Breast epithelium (tissue), 4 donors: ENCODE measurements around the gene OGFOD1. TPM values are rescaled to one million over a fixed set of nuclear protein-coding genes. Genes with fewer than 3 reads are reported as not detected.

Experiments
- DNase-seq, 2 donors: peaks; one replicate each; pipeline ENCODE4 v3.0.0-alpha.2; 2019; ENCODE audit warnings: low spot score in 2 of 2
- H3K27ac ChIP-seq, 2 donors: fragments of 200-600 bp; sonication (generic) in 1 of 2; one replicate each; pipeline ENCODE4 v1.5.1; 2016 to 2019; ENCODE audit warnings: mild to moderate bottlenecking in 1 of 2
- H3K27me3 ChIP-seq, 2 donors: fragments of 200-600 bp; sonication (generic) in 1 of 2; one replicate each; pipeline versions ENCODE4 v1.5.1 to v1.6.0; 2017 to 2019; ENCODE audit warnings: control low read depth in 1 of 2, mild to moderate bottlenecking in 1 of 2
- H3K36me3 ChIP-seq: fragments of 200-600 bp; one replicate; pipeline ENCODE4 v1.5.1; 2019
- H3K4me1 ChIP-seq, 2 donors: fragments of 200-600 bp; sonication (generic); one replicate each; pipeline ENCODE4 v1.5.1; 2016 to 2019; ENCODE audit warnings: control low read depth in 1 of 2
- H3K4me3 ChIP-seq, 3 donors: fragments of 200-600 bp; sonication (generic); 1 replicate in 2 of 3; 2 replicates in 1 of 3; pipeline ENCODE4 v1.5.1; 2016 to 2019; ENCODE audit warnings: mild to moderate bottlenecking in 3 of 3, moderate library complexity in 2 of 3
- H3K9me3 ChIP-seq, 2 donors: fragments of 200-600 bp; sonication (generic) in 1 of 2; one replicate each; pipeline ENCODE4 v1.5.1; 2016 to 2019; ENCODE audit warnings: control low read depth in 1 of 2
- CTCF ChIP-seq, 3 donors: fragments of 450-650 bp; IDR thresholded peaks; one replicate each; pipeline ENCODE4 v1.5.1; 2016 to 2017; ENCODE audit warnings: antibody characterized with exemption in 3 of 3, mild to moderate bottlenecking in 3 of 3, moderate library complexity in 3 of 3
- POLR2A ChIP-seq: fragments of 450-650 bp; IDR thresholded peaks from one replicate; pipeline ENCODE4 v1.6.1; 2016; ENCODE audit warnings: antibody characterized with exemption, mild to moderate bottlenecking, moderate library complexity
- POLR2AphosphoS5 ChIP-seq, 3 donors: sonication (generic); formaldehyde crosslinking; IDR thresholded peaks; one replicate each; pipeline ENCODE4 v1.6.1; 2017; ENCODE audit warnings: antibody characterized with exemption in 3 of 3
- intact Hi-C: fragments of 100-400 bp; cut with DNase I; formaldehyde crosslinking; loops from one replicate; pipeline ENCODE4 v1.15.1; 2023; ENCODE audit warnings: low total_unique reads
- total RNA-seq, 3 donors: library from RNA; depleted of rRNA; stranded (reverse); fragments of >200 nt; gene quantifications; one replicate each; pipeline ENCODE4 v1.1.0, GENCODE V29; 2016

Gene OGFOD1
- total RNA-seq, 3 donors from 2014 or later: 21.4 to 36.3 (median 25.2) TPM

GRCh38 chr16:56422896-56423441, 28.4 kb upstream of the OGFOD1 start:
- peaks cover 0 to 2% of the 10 kb centered on the region in 2 donors for H3K4me1 ChIP-seq
- no peak overlapping the region for H3K27ac ChIP-seq
- H3K4me3 ChIP-seq: peak overlapping the region in 1 of 3 donors; percentile 99
- no peak for DNase-seq
- intact Hi-C loops: no loop called here
- no peaks in the 10 kb centered on the region for H3K36me3 ChIP-seq
- no peaks in the 10 kb centered on the region for H3K9me3 ChIP-seq
- no peak for TF ChIP-seq POLR2AphosphoS5 (IDR thresholded peaks at IDR 0.05)
- TF ChIP-seq CTCF (IDR thresholded peaks at IDR 0.05): no peak
- no peak for TF ChIP-seq POLR2A
- no peaks in the 10 kb centered on the region for H3K27me3 ChIP-seq

GRCh38 chr16:56423584-56424403, 27.6 kb upstream of the OGFOD1 start:
- intact Hi-C loops: no loop called here
- H3K4me1 ChIP-seq: peaks cover 0 to 2% of the 10 kb centered on the region in 2 donors

DNA sequence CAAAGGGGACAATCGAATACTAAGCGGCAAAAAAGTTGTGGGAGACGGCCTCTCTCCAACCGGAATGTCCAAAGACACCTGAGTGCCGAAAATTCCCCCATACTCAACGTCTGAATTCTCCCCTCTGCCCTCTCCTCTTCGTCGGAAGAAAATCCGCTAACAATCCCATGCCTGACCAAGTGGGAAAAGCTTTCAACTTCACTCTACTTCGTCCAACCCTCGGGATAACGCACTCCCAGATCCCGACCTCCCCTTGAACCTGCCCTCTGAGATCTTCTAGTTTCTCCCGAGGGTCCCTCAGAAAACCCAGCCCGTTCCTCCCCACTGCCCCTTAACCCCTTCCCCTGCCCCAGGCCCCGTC, 27.0 kb upstream of the OGFOD1 start:
- no peaks in the 10 kb centered on the region for H3K36me3 ChIP-seq
- no peak for DNase-seq
- no peaks in the 10 kb centered on the region for H3K27me3 ChIP-seq
- no peaks in the 10 kb centered on the region for H3K9me3 ChIP-seq
- H3K27ac ChIP-seq: peak overlapping the region; percentile 89 to 95
- peak overlapping the region; percentile 91 to 99 (median 94) for H3K4me3 ChIP-seq
- intact Hi-C loops: no loop called here
- peaks cover 0 to 2% of the 10 kb centered on the region in 2 donors for H3K4me1 ChIP-seq
- no peak for TF ChIP-seq POLR2A
- TF ChIP-seq POLR2AphosphoS5 (IDR thresholded peaks at IDR 0.05): no peak
- no peak for TF ChIP-seq CTCF (IDR thresholded peaks at IDR 0.05)

More at GRCh38 chr16:56423584-56424403, 27.6 kb upstream of the OGFOD1 start:
- Histone ChIP-seq H3K27me3 (no peaks in the 10 kb centered on the region), H3K36me3 (no peaks in the 10 kb centered on the region), H3K4me3 (peak overlapping the region; percentile 91 to 99 (median 94)), H3K27ac (peak overlapping the region; percentile 89 to 95), H3K9me3 (no peaks in the 10 kb centered on the region)
- no peak for DNase-seq
- TF ChIP-seq POLR2A (no peak), POLR2AphosphoS5 (IDR thresholded peaks at IDR 0.05) (no peak), CTCF (IDR thresholded peaks at IDR 0.05) (no peak)

DNA sequence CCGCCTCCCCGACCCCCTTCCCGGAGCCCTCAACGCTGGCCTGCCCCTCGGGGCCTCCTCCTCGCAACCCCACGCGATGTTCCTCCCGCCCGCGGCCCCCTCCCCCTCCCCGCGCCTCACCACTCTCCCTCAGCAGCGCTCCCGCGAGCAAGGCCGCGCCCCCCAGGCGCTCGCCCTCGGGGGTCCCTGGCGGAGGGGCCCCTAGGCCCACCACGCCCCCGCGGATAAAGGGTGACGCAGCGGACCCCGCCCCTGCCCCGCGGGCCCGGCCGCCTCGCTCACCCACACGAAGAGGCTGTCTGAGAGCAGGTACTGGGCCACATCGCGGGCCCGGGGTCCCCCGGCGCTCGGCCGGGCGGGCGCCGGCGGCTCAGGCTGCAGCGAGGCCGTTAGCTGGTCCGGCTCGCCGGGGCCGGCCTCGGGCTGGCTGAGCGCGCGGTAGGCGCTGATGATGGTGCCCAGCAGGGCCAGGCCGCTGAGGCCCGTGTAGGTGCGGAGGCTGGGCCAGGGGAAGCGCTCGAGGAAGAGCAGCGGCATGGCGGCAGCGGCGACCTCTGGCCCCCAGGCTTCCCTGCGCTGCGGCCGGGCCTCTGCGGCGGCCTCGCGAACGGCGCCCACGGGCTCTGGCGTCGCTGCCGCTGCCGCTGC, 26.4 kb upstream of the OGFOD1 start:
- H3K27ac ChIP-seq: peak overlapping the region; percentile 89 to 95

More for the DNA sequence above, 26.4 kb upstream of the OGFOD1 start:
- Histone ChIP-seq H3K4me1 (peaks cover 0 to 2% of the 10 kb centered on the region in 2 donors), H3K9me3 (no peaks in the 10 kb centered on the region), H3K27me3 (no peaks in the 10 kb centered on the region), H3K36me3 (no peaks in the 10 kb centered on the region), H3K4me3 (peak overlapping the region; percentile 91 to 99 (median 94))
- intact Hi-C loops: no loop called here
- no peak for DNase-seq
- TF ChIP-seq CTCF (IDR thresholded peaks at IDR 0.05) (no peak), POLR2A (no peak), POLR2AphosphoS5 (IDR thresholded peaks at IDR 0.05) (no peak)
